ENCODE results near the gene PRMT2. TPM values are rescaled to one million over a fixed set of nuclear protein-coding genes. Genes with fewer than 3 reads are reported as not detected.

The PRMT2 gene
- total RNA-seq, 2 experiments from 2014 or later, result 54.4 to 58.2 TPM

DNA sequence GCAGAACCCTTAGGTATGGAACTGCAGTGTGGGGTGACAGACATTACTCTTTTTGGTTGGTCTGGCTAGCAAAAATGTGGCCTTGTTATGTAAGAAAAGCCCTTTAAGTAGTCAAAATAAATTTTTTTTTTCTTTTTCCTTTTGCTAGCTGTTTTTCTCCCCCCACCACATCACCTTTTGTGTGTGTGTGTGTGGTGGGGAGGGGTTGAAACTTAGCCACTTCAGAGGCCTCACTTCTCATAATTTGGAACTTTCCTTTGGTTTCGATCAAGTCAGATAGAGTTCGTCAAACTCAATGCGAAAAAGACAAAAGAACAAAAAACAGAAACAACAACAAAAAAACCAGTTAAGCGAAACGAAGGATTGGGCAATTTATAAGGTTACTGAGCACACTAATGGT is 1.9 kb upstream of the PRMT2 start:
- ChIA-PET POLR2A (interaction anchor here (0.9 to 7.4 kb wide), 8 partner anchors 13 to 177 kb away, joined by 3 to 52 read pairs (median 8); partner anchors contain the start of gene DIP2A), CTCF (interaction anchor here (1.4 to 6.4 kb wide), 4 partner anchors 10 to 80 kb away, joined by 3 to 22 read pairs (median 4); no protein-coding TSS in a partner anchor)
- DNase-seq (peak; percentile 39), ATAC-seq (no peak)
- peak overlapping the region; percentile 93 for H3K4me3 Mint-ChIP-seq
- peaks cover 53% of the 10 kb centered on the region for H3K4me1 Mint-ChIP-seq (ENCODE audit: low read depth)
- H3K27me3 Mint-ChIP-seq, result no peaks in the 10 kb centered on the region
- peaks cover 8% of the 10 kb centered on the region for H3K36me3 Mint-ChIP-seq (ENCODE audit: low read depth)
- H3K9me3 Mint-ChIP-seq, result no peaks in the 10 kb centered on the region
- intact Hi-C loops (cut with micrococcal nuclease), result no loop called here
- peak overlapping the region; percentile 97 for H3K27ac Mint-ChIP-seq
- TF ChIP-seq, protein P1, sequence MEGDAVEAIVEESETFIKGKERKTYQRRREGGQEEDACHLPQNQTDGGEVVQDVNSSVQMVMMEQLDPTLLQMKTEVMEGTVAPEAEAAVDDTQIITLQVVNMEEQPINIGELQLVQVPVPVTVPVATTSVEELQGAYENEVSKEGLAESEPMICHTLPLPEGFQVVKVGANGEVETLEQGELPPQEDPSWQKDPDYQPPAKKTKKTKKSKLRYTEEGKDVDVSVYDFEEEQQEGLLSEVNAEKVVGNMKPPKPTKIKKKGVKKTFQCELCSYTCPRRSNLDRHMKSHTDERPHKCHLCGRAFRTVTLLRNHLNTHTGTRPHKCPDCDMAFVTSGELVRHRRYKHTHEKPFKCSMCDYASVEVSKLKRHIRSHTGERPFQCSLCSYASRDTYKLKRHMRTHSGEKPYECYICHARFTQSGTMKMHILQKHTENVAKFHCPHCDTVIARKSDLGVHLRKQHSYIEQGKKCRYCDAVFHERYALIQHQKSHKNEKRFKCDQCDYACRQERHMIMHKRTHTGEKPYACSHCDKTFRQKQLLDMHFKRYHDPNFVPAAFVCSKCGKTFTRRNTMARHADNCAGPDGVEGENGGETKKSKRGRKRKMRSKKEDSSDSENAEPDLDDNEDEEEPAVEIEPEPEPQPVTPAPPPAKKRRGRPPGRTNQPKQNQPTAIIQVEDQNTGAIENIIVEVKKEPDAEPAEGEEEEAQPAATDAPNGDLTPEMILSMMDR (IDR thresholded peaks at IDR 0.05), result no peak

DNA sequence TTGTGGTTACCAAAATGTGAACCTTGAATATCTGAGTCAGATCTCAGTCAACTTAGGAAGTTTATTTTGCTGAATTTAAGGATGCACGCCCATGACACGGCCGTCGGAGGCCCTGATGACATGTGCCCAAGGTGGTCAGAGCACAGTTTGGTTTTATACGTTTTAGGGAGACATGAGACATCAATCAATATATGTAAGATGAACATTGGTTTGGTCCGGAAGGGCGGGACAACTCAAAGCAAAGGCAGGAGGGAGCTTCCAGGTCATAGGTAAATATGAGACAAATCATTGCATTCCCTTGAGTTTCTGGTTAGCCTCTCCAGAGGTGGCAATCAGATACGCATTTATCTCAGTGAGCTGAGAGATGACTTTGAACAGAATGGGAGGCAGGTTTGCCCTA is 1.0 kb upstream of the PRMT2 start:
- peaks cover 54% of the 10 kb centered on the region for H3K4me1 Mint-ChIP-seq (ENCODE audit: low read depth)
- no peaks in the 10 kb centered on the region for H3K9me3 Mint-ChIP-seq
- peak; percentile 64 for DNase-seq
- peak overlapping the region; percentile 97 for H3K27ac Mint-ChIP-seq
- intact Hi-C loops (cut with micrococcal nuclease), result no loop called here
- POLR2A ChIA-PET, result interaction anchor here (0.7 to 7.4 kb wide), 8 partner anchors 14 to 216 kb away, joined by 3 to 52 read pairs (median 8); no protein-coding TSS in a partner anchor
- peaks cover 12% of the 10 kb centered on the region for H3K36me3 Mint-ChIP-seq (ENCODE audit: low read depth)
- peak overlapping the region; percentile 93 for H3K4me3 Mint-ChIP-seq
- TF ChIP-seq, protein P1 (IDR thresholded peaks at IDR 0.05), result no peak
- H3K27me3 Mint-ChIP-seq, result no peaks in the 10 kb centered on the region
- ATAC-seq, result no peak
- CTCF ChIA-PET, result interaction anchor here (1.4 to 6.4 kb wide), 2 partner anchors 13 to 75 kb away, joined by 5 to 22 read pairs; no protein-coding TSS in a partner anchor

GRCh38 chr21:46634966-46635323 is 529 bp upstream of the PRMT2 start:
- Mint-ChIP-seq H3K9me3 (no peaks in the 10 kb centered on the region), H3K4me3 (peak overlapping the region; percentile 93), H3K4me1 (ENCODE audit: low read depth) (peaks cover 59% of the 10 kb centered on the region), H3K27me3 (no peaks in the 10 kb centered on the region), H3K27ac (peak overlapping the region; percentile 97), H3K36me3 (ENCODE audit: low read depth) (peaks cover 17% of the 10 kb centered on the region)
- TF ChIP-seq, protein P1 (IDR thresholded peaks at IDR 0.05), result no peak
- POLR2A ChIA-PET, result interaction anchor here (0.7 to 7.4 kb wide), 6 partner anchors 14 to 83 kb away, joined by 3 to 52 read pairs (median 16); no protein-coding TSS in a partner anchor
- CTCF ChIA-PET, result interaction anchor here (0.6 to 6.4 kb wide), 2 partner anchors 14 to 134 kb away, joined by 3 to 22 read pairs; no protein-coding TSS in a partner anchor
- DNase-seq (peak; percentile 64), ATAC-seq (peak; percentile 29)
- intact Hi-C loops (cut with micrococcal nuclease), result no loop called here

DNA sequence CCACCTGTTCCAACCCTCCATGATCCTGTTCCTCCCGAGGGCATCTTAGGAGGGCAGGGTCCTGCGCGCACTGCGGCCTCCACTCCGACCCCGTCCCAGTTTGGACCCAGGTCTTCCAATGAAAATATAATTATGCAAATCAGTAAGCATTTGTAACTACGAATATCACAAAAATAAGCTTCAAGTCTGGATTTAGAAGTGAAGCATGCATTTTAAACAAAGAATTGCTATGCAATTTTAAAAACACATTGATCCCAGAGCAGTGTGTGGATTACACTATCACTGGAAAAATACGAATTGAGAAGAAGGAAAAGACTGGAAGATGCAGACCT is 673 bp downstream of the PRMT2 start:
- POLR2A ChIA-PET, result interaction anchor here (0.7 to 7.4 kb wide), 10 partner anchors 8 to 484 kb away, joined by 3 to 52 read pairs (median 6); no protein-coding TSS in a partner anchor
- CTCF ChIA-PET, result interaction anchor here (1.8 to 6.4 kb wide), 2 partner anchors 15 to 104 kb away, joined by 6 to 22 read pairs; no protein-coding TSS in a partner anchor
- TF ChIP-seq, protein P1 (IDR thresholded peaks at IDR 0.05), result no peak

GRCh38 chr21:46636550-46637285 is 1.2 kb downstream of the PRMT2 start:
- ATAC-seq, result no peak
- no peaks in the 10 kb centered on the region for H3K27me3 Mint-ChIP-seq
- TF ChIP-seq, protein P1 (IDR thresholded peaks at IDR 0.05), result no peak
- no peaks in the 10 kb centered on the region for H3K9me3 Mint-ChIP-seq
- H3K4me3 Mint-ChIP-seq, result peak overlapping the region; percentile 93
- peaks cover 29% of the 10 kb centered on the region for H3K36me3 Mint-ChIP-seq (ENCODE audit: low read depth)
- ChIA-PET POLR2A (interaction anchor here (0.9 to 7.4 kb wide), 8 partner anchors 12 to 179 kb away, joined by 3 to 52 read pairs (median 6); no protein-coding TSS in a partner anchor), CTCF (interaction anchor here (1.2 to 6.4 kb wide), 5 partner anchors 10 to 105 kb away, joined by 3 to 22 read pairs (median 5); no protein-coding TSS in a partner anchor)
- peaks cover 73% of the 10 kb centered on the region for H3K4me1 Mint-ChIP-seq (ENCODE audit: low read depth)
- intact Hi-C loops (cut with micrococcal nuclease), result no loop called here
- no peak for DNase-seq
- peak overlapping the region; percentile 97 for H3K27ac Mint-ChIP-seq

More for the DNA sequence above, 673 bp downstream of the PRMT2 start:
- DNase-seq (no peak), ATAC-seq (no peak)
- H3K4me1 Mint-ChIP-seq (ENCODE audit: low read depth), result peaks cover 68% of the 10 kb centered on the region
- no peaks in the 10 kb centered on the region for H3K9me3 Mint-ChIP-seq
- H3K4me3 Mint-ChIP-seq, result peak overlapping the region; percentile 93
- peaks cover 26% of the 10 kb centered on the region for H3K36me3 Mint-ChIP-seq (ENCODE audit: low read depth)
- H3K27me3 Mint-ChIP-seq, result no peaks in the 10 kb centered on the region
- H3K27ac Mint-ChIP-seq, result peak overlapping the region; percentile 97
- intact Hi-C loops (cut with micrococcal nuclease), result no loop called here
